ENCODE results near the gene CRIP2. TPM values are rescaled to one million over a fixed set of nuclear protein-coding genes. Genes with fewer than 3 reads are reported as not detected.

Gene CRIP2
- total and polyA plus RNA-seq, 9 of the 15 experiments (the other 6 are each of a cell fraction or from before 2014, with no cell fraction given), result 0.18 to 2.0 (median 0.69) TPM; not detected in 1

DNA sequence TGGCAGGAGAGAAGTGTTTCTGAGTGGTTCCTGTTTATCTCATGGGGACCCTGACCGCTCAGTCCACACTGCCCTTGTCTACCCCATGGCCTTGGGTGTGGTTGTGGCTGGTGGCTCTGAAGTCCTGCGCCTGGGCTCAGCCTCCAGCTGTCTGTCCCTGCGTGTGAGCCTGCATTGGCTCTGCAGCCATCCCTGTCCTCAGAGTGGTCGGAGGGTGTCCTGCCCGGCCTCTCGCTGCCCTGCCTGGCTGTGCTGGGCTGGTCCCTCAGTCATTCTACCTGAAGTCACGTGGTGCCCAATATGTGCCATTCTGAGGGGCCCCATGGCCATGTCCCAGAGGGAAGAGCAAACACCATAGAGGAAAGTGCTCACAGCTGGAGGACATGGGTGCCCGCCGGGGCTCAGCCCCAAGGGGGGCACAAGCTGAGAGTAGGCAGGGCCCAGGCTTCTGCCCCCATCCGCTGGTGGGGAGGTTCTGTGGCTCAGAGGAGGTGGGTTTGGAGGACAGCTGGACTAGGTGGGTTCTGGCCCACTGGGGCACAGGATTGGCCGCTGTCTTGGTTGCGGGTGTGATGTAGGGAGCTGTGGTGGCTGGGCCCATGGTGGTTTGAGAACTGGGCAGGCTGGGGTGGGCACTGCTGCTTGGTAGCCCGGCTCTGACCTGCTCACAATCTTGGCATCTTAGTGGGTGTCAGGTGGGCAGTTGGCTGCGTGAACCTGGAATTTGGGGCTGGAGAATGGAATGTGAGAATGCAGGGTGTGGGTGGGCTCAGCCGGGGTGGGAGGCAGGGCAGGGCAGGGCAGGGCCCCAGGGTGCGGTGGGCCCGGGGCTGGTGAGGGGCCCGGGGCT, 28.1 kb downstream of the CRIP2 start:
- POLR2A ChIA-PET, result interaction anchor here (0.7 to 3.1 kb wide), 2 partner anchors 10 to 430 kb away, joined by 3 to 15 read pairs; no protein-coding TSS in a partner anchor
- H3K36me3 ChIP-seq (ENCODE audit: control insufficient read depth, insufficient read depth, low read length), result no peaks in the 10 kb centered on the region
- no TSS peak for BruUV-seq (replicated peaks)
- FAIRE-seq, result no peak
- in situ Hi-C loops (cut with MboI) (no loop called here), intact Hi-C loops (cut with micrococcal nuclease) (no loop called here)
- H3K79me2 ChIP-seq (ENCODE audit: control insufficient read depth, insufficient read depth, low read length), result no peaks in the 10 kb centered on the region
- H3K9ac ChIP-seq (ENCODE audit: insufficient read depth in 1 of 2, low read depth in 2 of 2, low read length in 2 of 2), result peak overlapping the region in 1 of 2 experiments; percentile 52; a peak in 1 of 4 replicates
- H3K27ac ChIP-seq (ENCODE audit: extremely low read depth, low read depth, low read length), result no peak overlapping the region
- no peaks in the 10 kb centered on the region for H4K20me1 ChIP-seq (replicated peaks; ENCODE audit: control insufficient read depth, insufficient read depth, low read length)
- no peak for DNase-seq (ENCODE audit: extremely low read depth in 1 of 4, low spot score in 3 of 4)
- TF ChIP-seq, protein P1, sequence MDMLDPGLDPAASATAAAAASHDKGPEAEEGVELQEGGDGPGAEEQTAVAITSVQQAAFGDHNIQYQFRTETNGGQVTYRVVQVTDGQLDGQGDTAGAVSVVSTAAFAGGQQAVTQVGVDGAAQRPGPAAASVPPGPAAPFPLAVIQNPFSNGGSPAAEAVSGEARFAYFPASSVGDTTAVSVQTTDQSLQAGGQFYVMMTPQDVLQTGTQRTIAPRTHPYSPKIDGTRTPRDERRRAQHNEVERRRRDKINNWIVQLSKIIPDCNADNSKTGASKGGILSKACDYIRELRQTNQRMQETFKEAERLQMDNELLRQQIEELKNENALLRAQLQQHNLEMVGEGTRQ (CRISPR knock-in tag; IDR thresholded peaks at IDR 0.05), result peak; percentile 9; the same call in 1 of the 2 replicates
- TF ChIP-seq SREBF2 (CRISPR knock-in tag; IDR thresholded peaks at IDR 0.05) (no peak), RBM22 (IDR thresholded peaks at IDR 0.05; ENCODE audit: low read depth, low read length, poor library complexity, severe bottlenecking) (no peak)
- TF ChIP-seq, protein P2, sequence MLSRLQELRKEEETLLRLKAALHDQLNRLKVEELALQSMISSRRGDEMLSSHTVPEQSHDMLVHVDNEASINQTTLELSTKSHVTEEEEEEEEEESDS (CRISPR knock-in tag; IDR thresholded peaks at IDR 0.05), result no peak
- TF ChIP-seq, protein P3, sequence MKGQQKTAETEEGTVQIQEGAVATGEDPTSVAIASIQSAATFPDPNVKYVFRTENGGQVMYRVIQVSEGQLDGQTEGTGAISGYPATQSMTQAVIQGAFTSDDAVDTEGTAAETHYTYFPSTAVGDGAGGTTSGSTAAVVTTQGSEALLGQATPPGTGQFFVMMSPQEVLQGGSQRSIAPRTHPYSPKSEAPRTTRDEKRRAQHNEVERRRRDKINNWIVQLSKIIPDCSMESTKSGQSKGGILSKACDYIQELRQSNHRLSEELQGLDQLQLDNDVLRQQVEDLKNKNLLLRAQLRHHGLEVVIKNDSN (CRISPR knock-in tag; IDR thresholded peaks at IDR 0.05), result peak; percentile 38
- no peak overlapping the region for H2AFZ ChIP-seq (ENCODE audit: low read depth, low read length)
- H3K9me1 ChIP-seq (ENCODE audit: control insufficient read depth, insufficient read depth, low read length), result no peaks in the 10 kb centered on the region
- H3K4me2 ChIP-seq (ENCODE audit: insufficient read depth, low read length), result no peak overlapping the region
- H3K27me3 ChIP-seq (ENCODE audit: control insufficient read depth in 2 of 2, insufficient read depth in 2 of 2, low read length in 2 of 2), result peaks cover 5 to 19% of the 10 kb centered on the region in 2 experiments; a peak in 3 of 5 replicates
- no peak overlapping the region for H3K4me3 ChIP-seq
- 23% methylated on average over 7 of the region's 18 CpGs for WGBS (ENCODE audit: insufficient coverage, low coverage, missing lambda C conversion rate)
- CTCF ChIA-PET (ENCODE audit: low intra/inter-chr PET ratio), result no interaction called here
- no peaks in the 10 kb centered on the region for H3K9me3 ChIP-seq (replicated peaks; ENCODE audit: control insufficient read depth, insufficient read depth, low read depth, low read length)
- H3K4me1 ChIP-seq (replicated peaks in 1 of 2; ENCODE audit: control insufficient read depth in 2 of 2, insufficient read depth in 2 of 2, low read length in 2 of 2), result peaks cover 0 to 32% of the 10 kb centered on the region in 2 experiments; a peak in 2 of 5 replicates
- ATAC-seq, result no peak
